Ovary (tissue), 9 donors: ENCODE measurements around the gene DAGLA. TPM values are rescaled to one million over a fixed set of nuclear protein-coding genes. Genes with fewer than 3 reads are reported as not detected.
A peak's percentile ranks its signal among the peaks of the same experiment; 100 is the strongest.

Experiments used
- DNase-seq, 5 donors: peaks; one replicate each; pipeline ENCODE4 v3.0.0-alpha.2; 2019 to 2020
- H3K27ac ChIP-seq, 2 donors: fragments of 200-600 bp; one replicate each; pipeline versions ENCODE4 v1.5.1 to v1.8.0; 2019 to 2022
- H3K27me3 ChIP-seq: fragments of 200-600 bp; one replicate; pipeline ENCODE4 v1.8.0; 2022
- H3K36me3 ChIP-seq: fragments of 200-600 bp; sonication (generic); one replicate; pipeline ENCODE4 v1.5.1; 2019
- H3K4me1 ChIP-seq: one replicate; pipeline ENCODE4 v1.8.1; 2013; ENCODE audit warnings: mild to moderate bottlenecking, moderate library complexity; ENCODE audit not compliant: insufficient read depth
- H3K4me3 ChIP-seq: fragments of 200-600 bp; sonication (generic); one replicate; pipeline ENCODE4 v1.5.1; 2017
- H3K9me3 ChIP-seq, 2 donors: fragments of 200-600 bp in 1 of 2; sonication (generic) in 1 of 2; one replicate each; pipeline versions ENCODE4 v1.5.1 to v1.8.1; 2013 to 2019; ENCODE audit warnings: mild to moderate bottlenecking in 1 of 2, moderate library complexity in 1 of 2
- EP300 ChIP-seq: sonication (generic); formaldehyde crosslinking; IDR thresholded peaks from one replicate; pipeline ENCODE4 v1.6.1; 2017; ENCODE audit warnings: antibody characterized with exemption
- POLR2A ChIP-seq: fragments of 450-650 bp; IDR thresholded peaks from one replicate; pipeline ENCODE4 v1.6.1; 2017; ENCODE audit warnings: antibody characterized with exemption, mild to moderate bottlenecking, moderate library complexity
- WGBS, 3 donors: extraction: QIAGEN DNeasy Blood & Tissue Kit in 1 of 3; methylation state at CpG; one replicate each; pipeline versions ENCODE4 v1.1.5 to v1.1.7; 2013 to 2017; 5-methylcytosine and 5-hydroxymethylcytosine counted together
- intact Hi-C, 4 donors: fragments of 100-400 bp; cut with DNase I; formaldehyde crosslinking; loops; one replicate each; pipeline versions ENCODE4 v1.11.0 to v1.15.1; 2022 to 2023
- polyA plus RNA-seq, 2 donors: library from polyadenylated mRNA; stranded (reverse); fragments of 200-250 nt in 1 of 2; fragments of 350-450 nt in 1 of 2; fragmentation: Illumina TruSeq in 1 of 2; extraction: RNeasy Lipid Tissue Mini Kit (QIAGEN cat#74804) in 1 of 2; gene quantifications; one replicate each; pipeline ENCODE4 v1.2.3, GENCODE V29; 2013 to 2014
- total RNA-seq, 7 donors: library from RNA; depleted of rRNA in 2 of 7; stranded (reverse); fragments of >200 nt in 2 of 7; fragmentation: NEBNext Ultra II Directional in 3 of 7; extraction: Animal tissue kit (Norgen Biotek cat#: 25700) in 3 of 7; gene quantifications; one replicate each; pipeline versions ENCODE4 v1.1.0 to v1.2.4, GENCODE V29; 2016 to 2023
- TF ChIP-seq, protein P1 (sequence below), 3 donors: fragments of 450-650 bp in 2 of 3; fragments of 200-600 bp in 1 of 3; IDR thresholded peaks; one replicate each; pipeline versions ENCODE4 v1.5.1 to v1.8.0; 2016 to 2022; ENCODE audit warnings: antibody characterized with exemption in 3 of 3, mild to moderate bottlenecking in 1 of 3
- donor health status: DM: no; HTN: no; CAD: no; lungs with moderate emphysema.
- donor health status: DM: no; HTN: no; CAD: no.
- donor health status: Bipolar disorder and iron deficiency.
- donor health status: DM: yes; HTN: yes; CAD: no.
- donor health status: DM: no; HTN: no; CAD: no.
- donor health status: DM: yes; HTN: yes; CAD: no.

DAGLA gene
- total and polyA plus RNA-seq, 9 donors, result 0.40 to 4.4 (median 1.5) TPM

DNA sequence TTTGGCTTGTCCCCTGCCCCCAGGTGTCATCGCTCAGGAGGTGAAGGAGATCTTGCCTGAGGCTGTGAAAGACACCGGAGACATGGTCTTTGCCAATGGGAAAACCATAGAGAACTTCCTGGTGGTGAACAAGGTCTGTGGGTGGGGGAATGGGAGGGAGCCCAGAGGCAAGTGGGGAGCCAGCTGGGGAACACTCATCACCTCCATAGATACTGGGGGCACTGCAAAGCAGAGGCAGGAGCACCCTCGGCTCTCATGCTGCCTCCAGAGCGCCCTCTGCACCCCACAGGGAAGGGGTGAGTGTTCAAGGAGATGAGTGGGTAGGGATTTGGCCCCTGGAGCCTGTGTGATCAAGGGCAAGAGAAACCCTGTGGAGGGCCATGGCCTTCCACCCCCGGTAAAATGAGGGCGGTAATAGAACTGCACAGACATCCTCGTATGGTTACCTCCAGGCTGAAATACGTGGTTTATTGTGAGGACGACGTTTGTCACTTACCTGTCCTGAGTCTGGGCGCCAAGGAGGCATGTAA lies 98.2 kb downstream of the DAGLA start:
- no peak overlapping the region for H3K27ac ChIP-seq
- TF ChIP-seq EP300, result no peak
- TF ChIP-seq POLR2A, result no peak
- TF ChIP-seq, protein P1, sequence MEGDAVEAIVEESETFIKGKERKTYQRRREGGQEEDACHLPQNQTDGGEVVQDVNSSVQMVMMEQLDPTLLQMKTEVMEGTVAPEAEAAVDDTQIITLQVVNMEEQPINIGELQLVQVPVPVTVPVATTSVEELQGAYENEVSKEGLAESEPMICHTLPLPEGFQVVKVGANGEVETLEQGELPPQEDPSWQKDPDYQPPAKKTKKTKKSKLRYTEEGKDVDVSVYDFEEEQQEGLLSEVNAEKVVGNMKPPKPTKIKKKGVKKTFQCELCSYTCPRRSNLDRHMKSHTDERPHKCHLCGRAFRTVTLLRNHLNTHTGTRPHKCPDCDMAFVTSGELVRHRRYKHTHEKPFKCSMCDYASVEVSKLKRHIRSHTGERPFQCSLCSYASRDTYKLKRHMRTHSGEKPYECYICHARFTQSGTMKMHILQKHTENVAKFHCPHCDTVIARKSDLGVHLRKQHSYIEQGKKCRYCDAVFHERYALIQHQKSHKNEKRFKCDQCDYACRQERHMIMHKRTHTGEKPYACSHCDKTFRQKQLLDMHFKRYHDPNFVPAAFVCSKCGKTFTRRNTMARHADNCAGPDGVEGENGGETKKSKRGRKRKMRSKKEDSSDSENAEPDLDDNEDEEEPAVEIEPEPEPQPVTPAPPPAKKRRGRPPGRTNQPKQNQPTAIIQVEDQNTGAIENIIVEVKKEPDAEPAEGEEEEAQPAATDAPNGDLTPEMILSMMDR (IDR thresholded peaks at IDR 0.05), result no peak
- H3K4me1 ChIP-seq, result peaks cover 7% of the 10 kb centered on the region
- no peak for DNase-seq
- WGBS, 3 donors, result 86 to 92% (median 89%) methylated on average over 11 of the region's 11 CpGs
- no peaks in the 10 kb centered on the region for H3K9me3 ChIP-seq
- no peak overlapping the region for H3K4me3 ChIP-seq
- intact Hi-C loops, result no loop called here
- no peaks in the 10 kb centered on the region for H3K36me3 ChIP-seq
- no peaks in the 10 kb centered on the region for H3K27me3 ChIP-seq

DNA sequence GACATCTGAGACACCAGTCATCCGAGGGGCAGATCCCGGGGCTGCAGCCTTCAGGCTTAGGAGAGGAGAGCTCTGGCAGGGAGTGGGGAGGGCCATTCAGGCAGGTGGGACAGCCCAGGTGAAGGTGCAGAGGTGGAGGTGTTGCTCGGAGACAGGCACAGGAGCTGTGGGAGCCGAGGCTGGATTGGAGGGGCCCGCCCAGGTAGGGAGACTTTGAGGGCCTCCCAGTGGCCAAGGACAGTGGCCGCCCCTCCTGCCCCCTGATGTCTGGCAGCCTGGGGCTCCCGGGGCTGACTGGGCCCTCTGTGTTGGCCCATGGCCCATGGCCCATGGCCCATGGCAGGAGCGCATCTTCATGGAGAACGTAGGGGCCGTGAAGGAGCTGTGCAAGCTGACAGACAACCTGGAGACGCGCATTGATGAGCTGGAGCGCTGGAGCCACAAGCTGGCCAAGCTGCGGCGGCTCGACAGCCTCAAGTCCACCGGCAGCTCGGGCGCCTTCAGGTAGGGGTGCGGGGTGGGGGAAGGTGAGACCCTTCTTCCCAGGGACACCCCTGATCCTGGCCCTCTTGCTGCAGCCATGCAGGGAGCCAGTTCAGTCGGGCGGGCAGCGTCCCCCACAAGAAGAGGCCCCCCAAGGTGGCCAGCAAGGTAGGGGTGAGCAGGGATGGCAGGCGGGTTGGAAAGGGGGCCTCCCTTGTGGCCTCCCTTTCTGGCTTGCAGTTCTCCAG lies 98.9 kb downstream of the DAGLA start:
- Histone ChIP-seq H3K27me3 (no peaks in the 10 kb centered on the region), H3K9me3 (no peaks in the 10 kb centered on the region), H3K36me3 (no peaks in the 10 kb centered on the region), H3K4me1 (peaks cover 7% of the 10 kb centered on the region), H3K27ac (no peak overlapping the region), H3K4me3 (no peak overlapping the region)
- DNase-seq, result peak in 1 of 5 donors; percentile 14
- TF ChIP-seq EP300 (no peak), POLR2A (no peak)
- TF ChIP-seq, protein P1 (IDR thresholded peaks at IDR 0.05), result no peak
- intact Hi-C loops, result no loop called here
- 85 to 88% (median 87%) methylated on average over 24 of the region's 24 CpGs for WGBS, 3 donors

DNA sequence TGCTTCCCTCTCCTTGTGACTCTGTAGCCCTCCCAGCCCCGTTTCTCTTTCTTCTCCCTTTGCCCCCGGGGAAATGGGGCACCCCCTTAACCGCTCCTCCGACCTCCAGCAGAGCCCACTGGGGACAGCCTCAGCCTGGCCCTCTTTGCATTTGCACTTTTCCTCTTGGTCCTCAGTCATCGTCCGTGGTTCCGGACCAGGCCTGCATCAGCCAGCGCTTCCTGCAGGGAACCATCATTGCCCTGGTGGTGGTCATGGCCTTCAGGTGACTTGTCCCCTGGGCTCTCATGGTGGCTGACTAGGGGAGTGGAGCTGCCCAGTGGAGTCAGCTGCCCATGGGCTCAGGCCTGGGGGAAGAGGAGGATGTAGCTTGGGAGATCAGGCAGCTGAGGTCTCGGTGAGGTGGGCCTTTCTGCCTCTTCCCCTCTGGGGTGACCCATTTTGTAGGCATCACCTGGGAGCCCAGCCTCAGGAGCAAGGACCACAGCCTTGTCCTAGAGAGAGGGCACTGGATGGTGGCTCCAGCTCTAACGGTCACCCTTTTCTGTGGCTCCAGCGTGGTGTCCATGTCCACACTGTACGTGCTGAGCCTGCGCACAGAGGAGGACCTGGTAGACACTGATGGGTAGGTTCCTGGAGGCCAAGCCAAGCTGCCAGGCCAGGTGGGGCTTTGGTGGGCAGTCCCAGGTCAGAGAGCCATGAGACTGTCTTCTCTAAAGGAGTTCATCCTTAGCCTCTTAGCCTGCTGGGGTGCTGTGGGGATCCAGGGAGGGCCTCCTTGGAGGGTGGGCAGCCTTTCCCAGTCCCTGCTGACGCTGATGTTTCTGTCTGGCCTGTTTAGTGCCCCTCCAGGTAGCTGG lies 99.7 kb downstream of the DAGLA start:
- Histone ChIP-seq H3K4me3 (no peak overlapping the region), H3K27me3 (no peaks in the 10 kb centered on the region), H3K36me3 (no peaks in the 10 kb centered on the region), H3K9me3 (no peaks in the 10 kb centered on the region), H3K27ac (no peak overlapping the region), H3K4me1 (peaks cover 7% of the 10 kb centered on the region)
- DNase-seq, result no peak
- intact Hi-C loops, result no loop called here
- 85 to 89% (median 87%) methylated on average over 14 of the region's 14 CpGs for WGBS, 3 donors
- TF ChIP-seq, protein P1 (IDR thresholded peaks at IDR 0.05), result no peak
- TF ChIP-seq POLR2A (no peak), EP300 (no peak)

DNA sequence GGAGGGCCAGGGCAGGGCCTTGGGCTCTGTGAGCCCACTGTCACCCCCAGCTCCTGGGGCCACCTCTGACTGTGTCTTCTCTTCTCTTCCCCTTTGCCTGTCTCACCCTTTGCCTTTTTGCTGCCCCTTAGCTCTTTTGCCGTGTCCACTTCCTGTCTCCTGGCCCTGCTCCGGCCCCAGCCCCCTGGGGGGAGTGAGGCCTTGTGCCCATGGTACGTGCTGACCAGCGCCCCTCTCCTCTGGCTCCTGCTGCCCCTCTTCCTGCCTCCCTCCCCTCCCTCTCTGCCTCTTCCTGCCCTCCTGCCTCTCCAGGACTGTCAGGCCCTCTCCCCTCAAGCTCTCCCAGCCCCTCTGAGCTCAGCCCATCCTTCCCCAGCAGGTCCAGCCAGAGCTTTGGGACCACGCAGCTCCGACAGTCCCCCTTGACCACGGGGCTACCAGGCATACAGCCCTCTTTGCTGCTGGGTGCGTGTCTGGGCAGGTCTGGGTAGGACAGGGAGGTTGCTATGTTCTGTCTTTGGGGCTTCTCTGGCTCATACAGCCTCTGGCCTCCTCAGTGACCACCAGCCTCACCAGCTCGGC lies 100.5 kb downstream of the DAGLA start:
- Histone ChIP-seq H3K27me3 (no peaks in the 10 kb centered on the region), H3K9me3 (no peaks in the 10 kb centered on the region), H3K27ac (no peak overlapping the region), H3K4me1 (peaks cover 7% of the 10 kb centered on the region), H3K4me3 (no peak overlapping the region), H3K36me3 (no peaks in the 10 kb centered on the region)
- no peak for DNase-seq
- 81 to 86% (median 81%) methylated on average over 9 of the region's 9 CpGs for WGBS, 3 donors
- TF ChIP-seq EP300, result no peak
- TF ChIP-seq, protein P1 (IDR thresholded peaks at IDR 0.05), result no peak
- no peak for TF ChIP-seq POLR2A
- intact Hi-C loops, result no loop called here
